HG02870 (cell line): ENCODE measurements around the gene CALN1.

Source experiments
- ATAC-seq: cut with Tn5 transposase; IDR thresholded peaks from one replicate; pipeline ENCODE4 v1.9.1; 2021; ENCODE audit warnings: mild to moderate bottlenecking, moderate library complexity; ENCODE audit not compliant: unreplicated experiment

CALN1 gene

DNA sequence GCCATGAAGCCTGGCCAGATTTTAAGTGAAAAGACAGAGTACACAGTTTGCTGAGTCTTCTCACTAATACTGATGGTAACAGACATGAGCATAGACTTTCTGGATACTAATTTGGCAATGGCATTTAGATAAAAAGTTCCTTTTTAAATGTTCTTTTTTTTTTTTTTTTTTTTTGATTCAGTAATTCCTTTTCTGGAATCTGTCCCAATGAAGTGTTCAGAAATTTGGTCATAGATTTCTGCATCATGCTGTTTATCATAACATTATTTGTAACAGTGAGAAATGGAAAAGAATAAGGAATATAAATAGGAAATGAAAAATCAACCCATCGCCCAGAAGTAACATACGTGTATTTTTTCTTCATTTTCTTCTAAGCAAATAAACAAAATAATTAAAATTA, 354.9 kb downstream of the CALN1 start:
- no peak for ATAC-seq

DNA sequence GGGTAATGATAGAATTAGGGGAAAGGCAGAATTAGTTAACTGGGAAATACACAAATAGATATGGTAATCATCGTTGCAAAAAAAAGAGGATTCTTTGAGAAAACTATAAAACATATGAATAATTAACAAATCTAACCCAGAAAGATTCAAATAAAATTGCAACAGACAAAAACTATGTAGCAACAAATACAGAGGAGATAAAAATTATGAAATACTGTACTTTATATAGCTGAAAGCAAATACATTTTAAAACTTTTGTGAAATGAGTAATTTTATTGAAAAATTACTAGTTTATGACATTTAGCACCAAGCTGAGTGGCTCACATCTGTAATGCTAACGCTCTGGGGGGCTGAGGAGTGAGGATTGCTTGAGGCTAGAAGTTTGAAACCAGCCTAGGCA, 356.7 kb downstream of the CALN1 start:
- no peak for ATAC-seq

DNA sequence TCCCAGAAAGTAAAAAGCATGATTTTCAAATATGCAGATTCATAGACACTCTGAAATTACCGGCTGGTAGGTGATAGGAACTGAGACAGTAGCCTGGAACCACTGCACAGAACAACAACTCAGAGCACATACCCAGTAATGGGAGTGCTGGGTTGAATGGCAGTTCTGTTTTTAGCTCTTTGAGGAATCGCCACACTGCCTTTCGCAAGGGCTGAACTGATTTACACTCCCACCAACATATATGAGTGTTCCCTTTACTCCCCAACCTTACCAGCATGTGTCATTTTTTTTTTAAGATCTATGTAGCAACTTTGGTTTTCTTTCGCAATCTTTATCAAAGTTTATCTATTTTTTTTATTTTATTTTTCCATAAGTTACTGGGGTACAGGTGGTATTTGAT, 358.8 kb downstream of the CALN1 start:
- no peak for ATAC-seq

DNA sequence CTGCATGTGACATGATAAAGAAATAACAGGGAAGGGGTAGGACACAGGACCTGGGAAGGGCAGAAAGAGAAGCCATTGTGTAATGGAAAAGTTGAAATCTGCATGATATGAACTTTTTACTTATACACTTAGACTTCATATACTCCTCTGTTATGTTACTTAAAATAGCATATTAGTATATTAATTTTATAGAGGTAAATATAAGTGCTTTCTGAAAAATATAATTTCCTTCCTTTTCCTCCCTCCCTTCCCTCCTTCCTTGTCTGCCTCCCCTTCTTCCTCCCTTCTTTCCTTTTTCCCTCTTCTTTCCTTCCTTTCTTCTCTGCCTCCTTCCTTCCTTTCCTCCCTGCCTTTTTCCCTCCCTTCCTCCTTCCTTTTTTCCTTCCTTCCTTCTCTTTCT, 363.7 kb downstream of the CALN1 start:
- no peak for ATAC-seq

DNA sequence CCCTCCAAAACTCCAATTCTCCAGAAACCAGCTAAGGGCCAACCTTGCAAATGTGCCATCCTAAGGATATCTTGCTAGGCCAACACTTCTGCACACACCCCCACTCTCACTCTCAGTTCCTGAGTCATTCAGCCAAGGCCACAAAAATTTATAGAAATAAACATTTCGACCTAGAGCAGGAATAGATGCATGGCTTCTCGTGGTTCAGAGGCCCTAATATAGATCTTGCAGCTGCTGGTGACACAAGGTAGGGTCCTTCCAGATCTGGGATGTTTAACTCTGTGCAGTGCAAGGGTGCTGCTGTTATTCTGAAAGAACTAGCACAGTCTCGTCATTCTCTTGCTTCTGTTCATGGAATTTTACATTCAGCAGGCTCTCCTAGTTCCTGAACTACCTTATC, 369.3 kb downstream of the CALN1 start:
- ATAC-seq: no peak

DNA sequence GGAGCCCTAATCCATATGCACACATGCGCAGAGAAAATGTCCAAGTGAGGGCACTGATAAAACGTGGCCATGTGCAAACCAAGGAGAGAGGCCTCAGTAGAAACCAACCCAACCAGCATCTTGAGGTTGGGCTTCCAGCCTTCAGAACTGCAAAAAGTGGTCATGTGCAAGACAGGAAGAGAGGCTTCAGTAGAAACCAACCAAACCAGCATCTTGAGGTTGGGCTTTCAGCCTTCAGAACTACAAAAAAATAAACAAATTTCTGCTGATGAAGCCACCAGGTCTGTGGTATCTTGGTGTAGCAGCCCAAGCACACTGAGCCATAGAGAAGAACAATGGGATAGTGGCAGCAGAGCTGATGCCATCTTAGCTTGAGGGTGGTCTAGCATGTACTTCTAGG, 371.5 kb downstream of the CALN1 start:
- ATAC-seq: no peak

DNA sequence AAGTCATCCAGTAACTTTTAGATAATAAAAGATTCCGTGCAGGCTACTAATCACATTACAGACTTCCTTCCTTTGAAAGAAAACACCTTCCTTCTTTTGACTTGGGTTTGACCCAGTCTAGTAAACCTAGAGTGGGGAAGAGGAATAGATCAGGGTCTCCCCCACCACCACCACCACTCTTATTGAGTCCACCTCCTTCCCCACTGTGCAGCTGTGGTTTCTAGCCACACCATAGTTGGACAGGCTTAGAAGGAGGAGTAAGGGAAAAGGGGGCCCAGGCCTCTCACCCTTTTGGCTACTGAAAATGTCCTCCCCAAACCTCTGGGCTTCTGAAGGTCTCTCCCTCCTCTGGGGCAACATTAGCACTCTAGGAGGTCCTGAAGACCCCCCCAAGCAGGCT, 372.7 kb downstream of the CALN1 start:
- no peak for ATAC-seq

DNA sequence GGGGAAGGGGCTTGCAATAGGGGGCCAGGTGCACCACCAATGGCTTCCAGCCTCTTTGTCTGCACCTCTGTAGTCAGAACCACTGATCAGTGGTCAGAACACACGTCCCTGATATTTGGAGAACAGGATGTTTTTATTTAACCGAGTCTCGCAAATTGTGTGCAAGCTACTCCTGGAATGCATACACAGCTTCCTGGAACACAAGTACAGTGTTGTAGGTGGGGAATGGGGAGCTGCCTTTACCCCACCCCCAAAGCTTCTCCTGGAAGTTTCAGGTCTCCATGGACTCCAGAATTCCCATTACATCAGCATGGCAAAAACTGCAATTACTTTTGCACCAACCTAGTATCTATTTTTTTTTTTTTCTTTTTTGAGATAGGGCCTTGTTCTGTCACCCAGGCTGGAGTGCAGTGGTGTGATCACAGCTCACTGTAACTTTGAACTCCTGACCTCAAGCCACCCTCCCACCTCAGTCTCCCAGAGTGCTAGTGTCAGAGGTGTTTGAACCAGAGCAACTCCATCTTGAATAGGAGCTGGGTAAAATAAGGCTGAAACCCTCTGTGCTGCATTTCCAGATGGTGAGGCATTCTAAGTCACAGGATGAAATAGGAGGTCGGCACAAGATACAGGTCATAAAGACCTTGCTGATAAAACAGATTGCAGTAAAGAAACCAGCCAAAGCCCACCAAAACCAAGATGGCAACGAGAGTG, 374.0 kb downstream of the CALN1 start:
- no peak for ATAC-seq

DNA sequence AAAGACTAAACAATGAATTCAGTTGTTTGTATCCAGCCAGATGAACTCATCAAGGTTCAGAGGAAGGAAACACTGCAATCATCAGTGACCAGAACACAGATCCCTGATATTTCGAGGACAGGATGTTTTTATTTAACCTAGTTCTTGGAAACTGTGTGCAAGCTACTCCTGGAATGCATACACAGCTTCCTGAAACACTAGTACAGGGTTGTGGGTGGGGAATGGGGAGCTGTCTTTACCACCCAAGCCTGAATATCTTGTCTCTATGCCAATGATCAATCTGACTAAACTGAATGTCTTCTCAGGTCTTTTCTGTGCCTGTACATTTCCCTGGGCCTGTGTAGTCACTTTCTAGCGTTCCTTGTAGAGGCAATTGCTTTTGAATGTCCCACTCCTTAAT, 374.6 kb downstream of the CALN1 start:
- no peak for ATAC-seq

DNA sequence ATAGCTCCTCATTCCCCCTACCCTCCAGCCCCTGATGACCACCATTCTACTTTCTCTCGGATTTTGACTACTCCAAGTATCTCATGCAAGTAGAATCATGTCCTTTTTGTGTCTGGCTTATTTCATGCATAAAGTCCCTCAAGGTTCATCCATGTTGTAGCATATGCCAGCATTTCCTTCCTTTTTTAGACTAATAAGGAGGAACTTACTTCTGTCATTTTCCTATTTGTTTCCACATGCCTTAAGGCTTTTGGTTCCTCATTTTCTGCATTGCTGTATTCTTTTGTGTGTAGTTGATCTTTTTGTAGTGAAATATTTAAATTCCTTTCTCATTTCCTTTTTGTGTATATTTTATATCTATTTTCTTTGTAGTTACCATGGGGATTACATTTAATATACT, 376.9 kb downstream of the CALN1 start:
- no peak for ATAC-seq

DNA sequence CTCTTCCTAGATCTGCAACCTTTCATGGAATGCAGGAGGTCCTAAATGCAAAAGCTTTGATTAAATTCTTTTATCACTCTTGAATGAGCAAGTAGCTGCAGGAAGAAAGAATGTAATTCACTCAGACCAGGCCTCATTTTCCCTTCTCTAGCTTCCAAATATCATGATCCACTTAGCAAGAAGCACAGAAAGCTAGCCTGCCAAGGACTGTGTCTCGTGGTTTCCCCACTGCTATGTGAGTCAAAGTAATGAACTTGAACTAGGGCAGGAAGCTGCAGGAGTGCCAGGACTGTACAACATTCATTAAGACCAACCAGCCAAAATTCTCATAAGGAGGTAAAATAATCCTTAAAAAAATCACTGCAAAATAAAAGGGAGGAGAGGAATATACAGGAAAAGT, 379.2 kb downstream of the CALN1 start:
- no peak for ATAC-seq

DNA sequence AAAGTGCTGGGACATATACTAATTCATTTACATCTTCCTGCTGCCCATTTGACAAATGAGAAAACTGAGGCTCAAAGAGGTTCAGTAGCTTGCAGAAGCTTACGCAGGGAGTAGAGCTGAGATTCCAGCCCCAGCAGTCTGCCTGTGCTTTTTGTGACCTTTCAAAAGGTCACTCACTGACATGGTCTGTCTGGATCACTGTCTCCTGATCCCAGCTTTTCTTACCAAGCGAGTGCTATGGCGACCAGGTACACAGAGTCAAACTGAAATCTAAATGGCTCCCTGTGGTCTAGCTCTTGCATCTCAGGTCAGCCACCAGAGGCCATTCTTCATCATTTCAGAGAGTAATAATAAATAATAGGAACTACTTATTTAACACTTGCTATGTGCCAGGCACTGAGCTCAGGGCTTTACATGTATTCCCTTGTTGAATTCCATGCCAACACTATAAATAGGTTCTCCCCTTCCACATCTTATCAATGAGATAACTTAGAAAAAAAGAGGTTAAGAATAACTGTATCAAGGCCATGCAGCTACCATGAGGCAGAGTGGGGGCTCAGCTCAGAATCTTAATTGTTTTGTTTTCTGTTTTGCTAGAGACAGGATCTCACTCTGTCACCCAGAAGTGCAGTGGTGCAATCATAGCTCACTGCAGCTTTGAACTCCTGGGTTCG, 381.0 kb downstream of the CALN1 start:
- ATAC-seq: no peak

DNA sequence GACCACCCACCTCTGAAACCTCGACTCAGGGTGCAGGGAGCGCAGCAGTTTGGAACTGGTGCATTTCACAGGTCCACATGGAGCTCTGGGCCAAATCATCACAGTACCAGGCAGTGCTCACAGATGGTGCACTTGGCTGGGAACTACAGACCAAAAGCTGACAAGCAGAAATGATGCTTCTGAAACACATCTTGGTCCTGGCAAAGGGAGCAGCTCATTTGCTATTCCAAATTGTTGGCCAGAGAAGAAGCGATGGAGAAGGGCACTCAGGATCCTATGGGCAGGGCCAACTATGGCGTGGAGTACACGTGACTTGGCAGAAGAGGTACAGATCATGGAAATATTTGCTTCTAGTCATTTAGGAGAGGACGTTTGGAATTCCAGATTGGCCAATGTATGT, 383.9 kb downstream of the CALN1 start:
- no peak for ATAC-seq

DNA sequence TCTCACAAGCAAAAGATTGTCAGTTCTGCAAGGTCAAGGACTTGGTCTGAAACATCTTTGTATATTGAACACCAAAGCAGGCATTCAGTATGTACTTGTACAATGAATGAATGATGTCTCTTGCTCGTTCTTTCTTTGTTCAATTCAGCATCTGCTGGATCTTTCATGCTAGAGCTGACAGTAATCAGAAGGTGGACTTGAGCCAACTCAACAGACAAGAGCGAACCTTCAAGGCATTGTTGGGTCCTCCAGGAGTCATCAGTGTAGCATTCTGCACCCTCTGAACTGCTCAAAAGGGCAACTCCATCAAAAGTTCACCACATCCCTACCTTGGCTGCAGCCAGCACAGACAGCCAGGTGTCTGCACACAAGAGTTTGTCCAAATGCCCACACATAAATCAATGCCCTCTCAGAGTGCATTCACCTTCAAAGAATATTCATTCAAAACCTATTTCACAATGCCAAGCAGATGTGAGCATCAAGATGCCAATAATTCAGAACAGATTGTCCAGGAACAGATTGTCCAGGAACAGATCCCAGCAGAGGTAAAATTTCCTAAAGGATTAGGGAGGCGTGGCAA, 386.7 kb downstream of the CALN1 start:
- ATAC-seq: no peak

DNA sequence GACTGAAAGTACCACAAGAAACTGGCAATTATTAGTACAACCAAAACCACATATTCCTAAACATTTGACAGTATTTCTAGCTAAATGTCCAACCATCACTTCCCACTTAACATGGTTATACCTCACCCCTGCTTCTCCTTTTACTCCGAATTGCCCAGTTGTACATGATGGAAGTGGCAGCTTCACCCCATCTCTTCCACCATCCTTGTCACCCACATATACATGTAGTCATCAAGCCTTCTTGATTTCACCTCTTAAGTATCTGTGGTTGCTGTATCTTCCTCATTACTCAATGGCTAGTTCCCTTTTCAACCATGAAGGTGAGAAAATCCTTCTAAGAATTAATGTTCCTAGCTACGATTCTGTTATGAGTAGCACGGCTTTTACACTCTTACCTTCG, 388.2 kb downstream of the CALN1 start:
- no peak for ATAC-seq

DNA sequence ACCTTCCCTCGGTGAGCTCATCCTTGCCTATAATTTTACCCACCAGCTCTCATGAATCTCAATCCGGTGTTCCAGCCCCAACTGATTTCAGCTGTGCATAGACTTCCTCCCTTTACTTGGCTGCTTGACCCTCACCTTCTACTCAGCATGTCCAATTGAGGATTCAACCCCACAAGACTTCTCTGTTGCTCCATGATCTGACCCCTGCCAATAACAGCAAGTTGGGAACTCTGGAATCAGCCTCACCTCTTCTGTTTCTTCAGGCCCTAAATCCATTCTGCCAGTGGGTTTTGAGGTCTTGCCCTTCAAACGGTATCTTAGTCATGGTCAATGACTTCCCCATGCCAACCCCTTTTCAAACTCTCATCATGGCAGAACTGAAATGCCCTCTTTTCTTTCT, 390.4 kb downstream of the CALN1 start:
- ATAC-seq: no peak

DNA sequence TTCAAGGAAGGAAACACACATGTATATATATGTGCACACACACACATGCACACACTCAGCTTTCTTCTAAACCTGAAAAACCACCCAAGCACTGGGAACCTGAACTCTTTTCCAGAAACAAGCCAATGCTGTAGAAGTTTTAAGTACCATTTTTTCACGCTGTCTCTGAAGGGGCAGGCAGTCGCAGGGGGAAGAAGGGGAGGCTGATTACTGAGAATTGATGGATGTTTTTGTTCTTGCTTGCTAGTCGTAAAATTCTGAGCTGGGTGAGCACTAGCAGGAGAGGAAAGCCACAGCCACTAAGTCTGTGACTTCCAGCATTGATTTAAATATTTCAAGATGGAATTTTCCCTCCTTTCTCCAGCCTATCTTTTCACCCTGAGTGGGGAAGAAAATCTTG, 391.8 kb downstream of the CALN1 start:
- no peak for ATAC-seq

DNA sequence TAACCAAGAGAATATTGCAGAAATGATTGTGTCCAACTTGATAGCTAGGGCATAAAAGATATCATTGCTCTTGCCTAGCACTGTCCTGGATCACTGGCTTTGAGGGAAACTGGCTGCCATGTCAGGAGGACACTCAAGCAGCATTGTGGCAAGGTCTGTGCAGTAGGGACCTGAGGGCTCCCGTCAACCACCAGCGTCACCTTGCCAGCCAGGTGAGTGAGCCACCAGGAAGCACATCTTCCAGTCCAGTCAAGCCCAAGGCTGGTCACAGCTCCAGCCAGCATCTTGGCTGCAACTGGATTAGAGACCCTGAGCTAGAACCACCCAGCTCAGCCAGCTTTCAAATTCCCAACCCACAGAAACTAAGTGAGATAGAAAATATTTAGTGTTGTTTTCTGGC, 392.7 kb downstream of the CALN1 start:
- ATAC-seq: no peak

DNA sequence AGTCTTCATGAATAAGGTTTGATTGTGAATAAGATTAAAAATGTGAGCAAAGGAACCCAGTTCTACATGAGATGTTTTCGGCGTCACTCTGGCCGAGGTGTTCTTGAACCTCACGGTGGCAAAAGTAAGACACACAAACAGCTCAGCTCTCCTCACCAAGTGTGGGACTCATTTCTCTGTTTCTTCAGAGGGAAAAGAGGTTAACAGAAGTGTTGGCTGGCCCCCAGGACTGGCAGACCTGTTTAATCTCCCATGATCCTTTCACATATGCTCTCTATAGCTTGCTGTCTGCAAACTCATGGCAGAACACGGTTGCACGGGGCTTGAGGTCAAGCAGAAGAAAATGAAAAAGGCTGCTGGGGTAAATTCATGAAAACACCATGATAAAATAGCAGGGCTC, 394.4 kb downstream of the CALN1 start:
- no peak for ATAC-seq

DNA sequence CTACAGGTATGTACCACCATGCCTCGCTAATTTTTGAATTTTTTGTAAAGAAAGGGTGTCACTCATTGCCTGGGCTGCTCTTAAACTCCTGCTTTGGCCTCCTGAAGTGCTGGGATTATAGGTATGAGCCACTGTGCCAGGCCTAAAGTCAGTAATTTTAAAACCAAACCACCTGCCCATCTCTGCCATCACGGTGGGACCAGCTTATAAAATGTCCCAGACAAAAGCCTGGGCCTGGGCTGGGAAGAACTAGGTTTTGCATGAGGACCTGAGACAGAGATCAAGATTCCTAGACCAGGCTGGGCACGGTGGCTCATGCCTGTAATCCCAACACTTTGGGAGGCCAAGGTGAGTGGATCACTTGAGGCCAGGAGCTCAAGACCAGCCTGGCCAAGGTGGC, 395.6 kb downstream of the CALN1 start:
- ATAC-seq: no peak

DNA sequence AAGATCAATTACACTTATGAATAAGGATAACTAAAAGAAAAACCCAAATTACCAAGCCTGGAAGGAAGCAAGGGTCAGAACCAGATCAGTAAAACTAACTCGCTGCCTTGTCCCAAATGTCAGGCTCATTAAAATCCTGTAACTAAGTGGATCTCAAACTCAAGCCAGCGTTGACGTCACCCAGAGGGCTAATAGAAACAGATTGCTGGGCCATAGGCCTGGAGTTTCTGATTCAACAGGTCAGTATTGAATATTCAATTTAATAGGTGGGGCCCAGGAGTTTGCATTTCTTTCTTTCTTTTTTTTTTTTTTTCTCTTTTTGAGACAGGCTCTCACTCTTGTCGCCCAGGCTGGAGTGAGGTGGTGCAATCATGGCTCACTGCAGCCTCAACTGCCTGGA, 397.0 kb downstream of the CALN1 start:
- ATAC-seq: no peak

DNA sequence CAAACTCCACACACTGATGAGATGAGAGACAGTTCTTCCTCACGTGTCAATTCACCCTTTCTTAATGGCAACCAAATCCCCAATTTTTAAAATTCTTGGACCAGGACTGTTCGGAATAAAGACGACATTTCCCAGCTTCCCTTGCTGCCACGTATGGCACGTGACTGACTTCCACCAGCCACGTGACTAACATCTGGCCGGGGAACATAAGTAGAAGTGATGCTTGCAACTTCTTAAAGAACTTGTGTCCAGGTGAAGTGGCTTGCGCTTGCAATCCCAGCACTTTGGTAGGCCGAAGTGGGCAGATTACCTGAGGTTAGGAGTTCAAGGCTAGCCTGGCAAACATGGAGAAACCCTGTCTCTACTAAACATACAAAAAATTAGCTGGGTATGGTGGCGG, 405.1 kb downstream of the CALN1 start:
- ATAC-seq: no peak

DNA sequence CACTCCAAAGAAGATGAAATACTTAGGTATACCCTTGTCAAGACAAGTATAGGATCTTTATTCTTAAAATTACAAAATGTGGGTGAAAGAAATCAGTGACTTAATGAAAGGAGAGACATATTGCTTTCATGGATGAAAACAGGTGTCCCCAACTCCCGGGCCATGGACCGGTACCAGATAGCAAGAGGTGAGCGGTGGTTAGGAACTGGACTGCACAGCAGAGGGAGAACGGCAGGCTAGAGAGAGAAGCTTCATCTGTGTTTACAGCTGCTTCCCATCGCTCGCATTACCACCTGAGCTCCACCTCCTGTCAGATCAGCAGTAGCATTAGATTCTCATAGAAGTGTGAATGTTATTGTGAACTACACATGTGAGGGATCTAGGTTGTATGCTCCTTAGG, 408.9 kb downstream of the CALN1 start:
- no peak for ATAC-seq
